ENCODE data around the gene MORN2.

DNA sequence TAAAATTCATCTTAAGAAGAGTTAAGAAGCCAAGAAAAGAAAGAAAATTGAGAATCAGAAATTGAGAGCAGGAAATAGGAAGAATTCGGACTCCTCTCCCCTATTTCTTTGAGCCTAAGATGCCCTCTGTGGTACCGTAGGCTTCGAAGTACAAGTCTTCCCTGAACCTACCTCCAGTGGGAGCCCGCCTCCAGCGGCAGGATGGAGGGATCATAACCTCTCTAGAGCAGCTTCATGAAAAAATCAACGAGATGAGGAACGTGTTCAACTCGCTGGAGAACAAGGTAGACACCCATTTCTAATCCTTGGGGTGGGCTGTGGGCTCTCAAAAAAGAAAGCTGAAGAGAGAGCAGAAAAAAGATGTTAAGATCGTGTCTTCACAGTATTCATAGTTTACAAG is 50.2 kb downstream of the MORN2 start:
- TF ChIP-seq POLR2AphosphoS5 (IDR thresholded peaks at IDR 0.05; ENCODE audit: low read depth, low read length), result no peak
- no peak for TF ChIP-seq SIN3A (IDR thresholded peaks at IDR 0.05; ENCODE audit: borderline replicate concordance, insufficient read depth, low read length)
- TF ChIP-seq TAF1 (IDR thresholded peaks at IDR 0.05; ENCODE audit: borderline replicate concordance, insufficient read depth, low read length), result no peak
- TF ChIP-seq, protein P1, sequence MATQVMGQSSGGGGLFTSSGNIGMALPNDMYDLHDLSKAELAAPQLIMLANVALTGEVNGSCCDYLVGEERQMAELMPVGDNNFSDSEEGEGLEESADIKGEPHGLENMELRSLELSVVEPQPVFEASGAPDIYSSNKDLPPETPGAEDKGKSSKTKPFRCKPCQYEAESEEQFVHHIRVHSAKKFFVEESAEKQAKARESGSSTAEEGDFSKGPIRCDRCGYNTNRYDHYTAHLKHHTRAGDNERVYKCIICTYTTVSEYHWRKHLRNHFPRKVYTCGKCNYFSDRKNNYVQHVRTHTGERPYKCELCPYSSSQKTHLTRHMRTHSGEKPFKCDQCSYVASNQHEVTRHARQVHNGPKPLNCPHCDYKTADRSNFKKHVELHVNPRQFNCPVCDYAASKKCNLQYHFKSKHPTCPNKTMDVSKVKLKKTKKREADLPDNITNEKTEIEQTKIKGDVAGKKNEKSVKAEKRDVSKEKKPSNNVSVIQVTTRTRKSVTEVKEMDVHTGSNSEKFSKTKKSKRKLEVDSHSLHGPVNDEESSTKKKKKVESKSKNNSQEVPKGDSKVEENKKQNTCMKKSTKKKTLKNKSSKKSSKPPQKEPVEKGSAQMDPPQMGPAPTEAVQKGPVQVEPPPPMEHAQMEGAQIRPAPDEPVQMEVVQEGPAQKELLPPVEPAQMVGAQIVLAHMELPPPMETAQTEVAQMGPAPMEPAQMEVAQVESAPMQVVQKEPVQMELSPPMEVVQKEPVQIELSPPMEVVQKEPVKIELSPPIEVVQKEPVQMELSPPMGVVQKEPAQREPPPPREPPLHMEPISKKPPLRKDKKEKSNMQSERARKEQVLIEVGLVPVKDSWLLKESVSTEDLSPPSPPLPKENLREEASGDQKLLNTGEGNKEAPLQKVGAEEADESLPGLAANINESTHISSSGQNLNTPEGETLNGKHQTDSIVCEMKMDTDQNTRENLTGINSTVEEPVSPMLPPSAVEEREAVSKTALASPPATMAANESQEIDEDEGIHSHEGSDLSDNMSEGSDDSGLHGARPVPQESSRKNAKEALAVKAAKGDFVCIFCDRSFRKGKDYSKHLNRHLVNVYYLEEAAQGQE (IDR thresholded peaks at IDR 0.05; ENCODE audit: insufficient read depth in 1 of 2, low read depth in 2 of 2, low read length in 2 of 2), result no peak
- TF ChIP-seq FOXP2 (optimal IDR thresholded peaks at IDR 0.05; ENCODE audit: borderline replicate concordance, extremely low read depth, extremely low read length, insufficient read depth), result no peak
